ENCODE data around the gene FANCC. TPM values are rescaled to one million over a fixed set of nuclear protein-coding genes. Genes with fewer than 3 reads are reported as not detected.

FANCC gene
- total RNA-seq, 1 donor = 5.4 TPM

DNA sequence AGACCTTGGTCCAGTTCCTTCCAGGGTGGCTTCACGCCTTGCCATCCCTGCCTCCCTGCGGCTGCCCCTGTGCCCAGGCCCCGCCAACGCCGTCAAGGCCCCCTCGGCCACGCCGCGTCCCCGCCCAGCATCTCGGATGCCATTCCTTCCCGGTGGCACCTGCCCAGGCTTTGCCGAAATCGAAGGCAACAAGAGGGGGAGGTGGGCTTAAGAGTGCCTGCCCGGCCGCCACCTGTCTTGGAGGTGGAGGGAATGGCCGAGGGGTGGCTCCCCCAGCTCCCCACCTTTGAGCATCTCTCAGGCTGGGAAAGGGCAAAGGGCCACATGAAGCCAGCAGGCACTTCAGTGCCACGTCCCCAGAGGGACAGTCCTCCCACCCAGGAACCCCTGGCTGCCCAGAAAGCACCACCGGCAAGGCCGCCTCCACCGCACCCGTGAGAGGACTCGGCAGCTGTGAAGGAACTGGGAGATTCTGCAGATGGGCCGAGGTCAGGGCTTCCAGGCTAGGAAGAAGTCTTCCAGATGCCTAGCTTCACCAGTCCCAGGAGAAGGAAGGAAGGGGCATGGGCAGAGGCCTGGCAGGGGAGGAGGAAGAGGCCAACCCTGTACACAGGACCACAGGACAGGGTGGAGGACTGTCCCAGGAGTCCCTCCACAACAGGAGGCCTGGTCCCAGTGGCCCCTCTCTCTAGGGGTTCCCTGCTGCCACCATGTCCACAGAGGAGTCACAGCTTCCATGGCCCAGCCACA lies 218.0 kb downstream of the FANCC start:
- H2AFZ ChIP-seq (ENCODE audit: low read length) = no peak overlapping the region
- H3K27ac ChIP-seq (ENCODE audit: low read depth, low read length) = peak overlapping the region; percentile 40
- H3K36me3 ChIP-seq (ENCODE audit: insufficient read depth, low read length) = peaks cover 4% of the 10 kb centered on the region
- TF ChIP-seq, protein P1, sequence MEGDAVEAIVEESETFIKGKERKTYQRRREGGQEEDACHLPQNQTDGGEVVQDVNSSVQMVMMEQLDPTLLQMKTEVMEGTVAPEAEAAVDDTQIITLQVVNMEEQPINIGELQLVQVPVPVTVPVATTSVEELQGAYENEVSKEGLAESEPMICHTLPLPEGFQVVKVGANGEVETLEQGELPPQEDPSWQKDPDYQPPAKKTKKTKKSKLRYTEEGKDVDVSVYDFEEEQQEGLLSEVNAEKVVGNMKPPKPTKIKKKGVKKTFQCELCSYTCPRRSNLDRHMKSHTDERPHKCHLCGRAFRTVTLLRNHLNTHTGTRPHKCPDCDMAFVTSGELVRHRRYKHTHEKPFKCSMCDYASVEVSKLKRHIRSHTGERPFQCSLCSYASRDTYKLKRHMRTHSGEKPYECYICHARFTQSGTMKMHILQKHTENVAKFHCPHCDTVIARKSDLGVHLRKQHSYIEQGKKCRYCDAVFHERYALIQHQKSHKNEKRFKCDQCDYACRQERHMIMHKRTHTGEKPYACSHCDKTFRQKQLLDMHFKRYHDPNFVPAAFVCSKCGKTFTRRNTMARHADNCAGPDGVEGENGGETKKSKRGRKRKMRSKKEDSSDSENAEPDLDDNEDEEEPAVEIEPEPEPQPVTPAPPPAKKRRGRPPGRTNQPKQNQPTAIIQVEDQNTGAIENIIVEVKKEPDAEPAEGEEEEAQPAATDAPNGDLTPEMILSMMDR (IDR thresholded peaks at IDR 0.05; ENCODE audit: extremely low read depth, low read depth, low read length) = no peak
- H3K79me2 ChIP-seq (ENCODE audit: insufficient read depth, low read length) = peaks cover 19% of the 10 kb centered on the region
- peaks cover 15% of the 10 kb centered on the region for H3K4me1 ChIP-seq (ENCODE audit: insufficient read depth, low read length)
- no peak overlapping the region for H3K4me2 ChIP-seq (ENCODE audit: insufficient read depth, low read length)
- H4K20me1 ChIP-seq (ENCODE audit: insufficient read depth, low read length) = no peaks in the 10 kb centered on the region
- DNase-seq (ENCODE audit: insufficient read length, low spot score, missing footprints) = peak; percentile 22
- no peaks in the 10 kb centered on the region for H3K9me3 ChIP-seq (ENCODE audit: low read depth, low read length)
- H3K4me3 ChIP-seq (ENCODE audit: insufficient read depth, low read length) = no peak overlapping the region
- H3K27me3 ChIP-seq (ENCODE audit: insufficient read depth, low read length) = no peaks in the 10 kb centered on the region

DNA sequence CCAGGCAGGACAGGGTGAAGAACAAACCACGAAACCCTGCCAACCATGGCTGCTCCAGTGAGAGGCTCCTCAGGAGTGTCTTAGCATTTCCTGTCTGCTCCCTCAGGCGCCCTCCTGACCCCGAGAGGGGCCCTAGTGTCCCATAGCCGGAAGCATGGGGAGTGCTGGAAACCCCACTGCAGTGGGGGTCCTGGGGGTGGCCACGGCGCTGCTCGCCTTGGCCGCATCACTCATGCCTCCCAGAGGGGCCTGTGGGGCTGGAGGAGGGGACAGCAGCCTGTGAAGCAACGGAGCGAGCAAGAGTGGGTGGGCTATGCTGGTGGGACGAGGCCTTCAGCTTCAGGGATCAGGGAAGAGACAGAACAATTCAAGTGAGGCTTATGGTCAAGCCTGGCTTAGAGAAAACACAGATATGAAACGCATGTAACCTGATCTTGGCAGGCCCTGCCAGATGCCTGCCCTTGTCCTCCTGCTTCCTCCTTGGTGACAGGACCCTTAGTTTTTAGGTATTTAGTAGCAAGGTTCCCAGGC lies 219.1 kb downstream of the FANCC start:
- DNase-seq (ENCODE audit: insufficient read length, low spot score, missing footprints) = peak; percentile 73
- H3K27me3 ChIP-seq (ENCODE audit: insufficient read depth, low read length) = no peaks in the 10 kb centered on the region
- H3K79me2 ChIP-seq (ENCODE audit: insufficient read depth, low read length) = peaks cover 26% of the 10 kb centered on the region
- H4K20me1 ChIP-seq (ENCODE audit: insufficient read depth, low read length) = no peaks in the 10 kb centered on the region
- no peak overlapping the region for H3K27ac ChIP-seq (ENCODE audit: low read depth, low read length)
- peaks cover 19% of the 10 kb centered on the region for H3K4me1 ChIP-seq (ENCODE audit: insufficient read depth, low read length)
- peaks cover 11% of the 10 kb centered on the region for H3K36me3 ChIP-seq (ENCODE audit: insufficient read depth, low read length)
- H3K9me3 ChIP-seq (ENCODE audit: low read depth, low read length) = no peaks in the 10 kb centered on the region
- H2AFZ ChIP-seq (ENCODE audit: low read length) = no peak overlapping the region
- TF ChIP-seq, protein P1 (IDR thresholded peaks at IDR 0.05; ENCODE audit: extremely low read depth, low read depth, low read length) = no peak
- no peak overlapping the region for H3K4me3 ChIP-seq (ENCODE audit: insufficient read depth, low read length)
- no peak overlapping the region for H3K4me2 ChIP-seq (ENCODE audit: insufficient read depth, low read length)

DNA sequence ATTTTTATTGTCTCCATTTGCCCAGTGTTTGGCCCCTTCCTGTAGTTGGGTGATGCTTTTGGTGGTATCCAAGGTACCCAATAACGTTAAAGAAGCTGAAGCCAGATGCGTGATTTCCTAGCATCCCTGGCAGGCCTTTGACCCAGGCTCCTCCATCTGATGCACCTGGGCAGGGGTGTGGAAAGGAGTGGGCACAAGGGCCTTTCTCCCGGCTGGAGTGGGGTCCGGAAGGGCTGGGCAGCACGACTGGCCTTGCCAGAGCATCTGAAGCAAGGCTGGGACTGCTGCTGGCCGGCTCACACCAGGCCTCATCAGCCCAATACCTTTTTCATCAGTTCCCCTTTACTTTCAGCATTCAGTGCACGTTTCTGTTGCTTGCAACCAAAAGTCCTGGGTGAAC lies 220.2 kb downstream of the FANCC start:
- Histone ChIP-seq H3K4me2 (ENCODE audit: insufficient read depth, low read length) (no peak overlapping the region), H2AFZ (ENCODE audit: low read length) (no peak overlapping the region), H3K36me3 (ENCODE audit: insufficient read depth, low read length) (peaks cover 7% of the 10 kb centered on the region), H3K79me2 (ENCODE audit: insufficient read depth, low read length) (peaks cover 22% of the 10 kb centered on the region), H3K4me3 (ENCODE audit: insufficient read depth, low read length) (no peak overlapping the region), H3K27ac (ENCODE audit: low read depth, low read length) (no peak overlapping the region), H3K4me1 (ENCODE audit: insufficient read depth, low read length) (peaks cover 31% of the 10 kb centered on the region), H3K9me3 (ENCODE audit: low read depth, low read length) (no peaks in the 10 kb centered on the region), H3K27me3 (ENCODE audit: insufficient read depth, low read length) (no peaks in the 10 kb centered on the region), H4K20me1 (ENCODE audit: insufficient read depth, low read length) (no peaks in the 10 kb centered on the region)
- DNase-seq (ENCODE audit: insufficient read length, low spot score, missing footprints) = peak; percentile 43
- TF ChIP-seq, protein P1 (IDR thresholded peaks at IDR 0.05; ENCODE audit: extremely low read depth, low read depth, low read length) = no peak

DNA sequence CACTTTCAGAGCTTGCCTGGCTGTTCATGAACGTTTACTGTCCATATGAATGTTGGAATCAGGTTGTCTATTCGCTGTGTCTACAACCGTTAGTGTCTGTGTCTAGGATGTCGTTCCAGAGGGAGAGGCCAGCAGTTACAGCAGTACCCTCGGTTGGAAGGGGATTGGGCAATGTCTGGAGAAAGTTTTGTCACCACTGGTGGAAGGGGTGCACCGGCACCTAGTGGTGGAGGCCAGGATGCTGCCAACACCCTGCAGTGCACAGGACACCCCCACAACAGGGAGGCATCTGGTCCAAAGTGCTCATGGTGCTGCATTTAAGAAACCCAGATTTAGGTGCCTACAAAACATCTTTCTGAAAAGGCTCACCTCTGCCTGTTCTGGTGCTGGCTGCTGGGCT lies 220.7 kb downstream of the FANCC start:
- no peak overlapping the region for H3K27ac ChIP-seq (ENCODE audit: low read depth, low read length)
- peaks cover 22% of the 10 kb centered on the region for H3K79me2 ChIP-seq (ENCODE audit: insufficient read depth, low read length)
- peaks cover 7% of the 10 kb centered on the region for H3K36me3 ChIP-seq (ENCODE audit: insufficient read depth, low read length)
- no peaks in the 10 kb centered on the region for H3K9me3 ChIP-seq (ENCODE audit: low read depth, low read length)
- TF ChIP-seq, protein P1 (IDR thresholded peaks at IDR 0.05; ENCODE audit: extremely low read depth, low read depth, low read length) = no peak
- H3K27me3 ChIP-seq (ENCODE audit: insufficient read depth, low read length) = no peaks in the 10 kb centered on the region
- H2AFZ ChIP-seq (ENCODE audit: low read length) = no peak overlapping the region
- no peak overlapping the region for H3K4me2 ChIP-seq (ENCODE audit: insufficient read depth, low read length)
- no peak overlapping the region for H3K4me3 ChIP-seq (ENCODE audit: insufficient read depth, low read length)
- DNase-seq (ENCODE audit: insufficient read length, low spot score, missing footprints) = peak; percentile 71
- H3K4me1 ChIP-seq (ENCODE audit: insufficient read depth, low read length) = peaks cover 36% of the 10 kb centered on the region
- H4K20me1 ChIP-seq (ENCODE audit: insufficient read depth, low read length) = no peaks in the 10 kb centered on the region

All from osteoblast (primary cell).